Measurements from ENCODE around the gene FNDC3B. TPM values are rescaled to one million over a fixed set of nuclear protein-coding genes. Genes with fewer than 3 reads are reported as not detected.

Gene FNDC3B
- total and polyA plus RNA-seq, 10 donors = 3.1 to 149 (median 103) TPM

DNA sequence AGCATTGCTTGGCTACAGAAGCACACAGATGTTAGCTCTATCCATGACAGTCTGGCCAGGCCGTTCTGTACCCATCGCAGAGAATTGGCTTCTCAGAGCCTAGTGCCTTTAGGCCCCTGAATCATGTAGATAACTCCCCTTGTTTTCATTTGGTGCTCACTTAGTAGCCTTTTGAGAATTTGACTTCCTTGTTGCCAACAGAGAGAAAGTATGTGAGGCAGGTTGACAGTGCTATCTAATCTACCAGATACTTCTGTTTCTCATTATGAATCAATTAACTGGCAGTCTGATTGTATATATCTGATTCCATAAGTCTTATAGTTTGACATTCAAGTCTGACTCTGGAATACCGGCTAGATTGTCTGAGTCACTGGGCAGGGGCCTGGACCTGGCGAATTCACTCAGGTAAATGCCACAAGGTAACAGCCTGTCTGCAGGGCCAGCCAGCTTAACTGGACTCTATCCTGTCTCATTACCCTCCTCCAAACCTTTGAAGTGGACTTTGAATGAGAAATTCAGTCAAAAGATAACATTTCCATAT, 248.6 kb downstream of the FNDC3B start:
- no peak for DNase-seq
- Histone ChIP-seq H3K36me3 (peaks cover 0 to 46% (median 7%) of the 10 kb centered on the region in 6 donors), H3K27ac (peak overlapping the region in 1 of 8 donors; percentile 3), H3K4me1 (peaks cover 0 to 36% (median 18%) of the 10 kb centered on the region in 6 donors), H3K4me3 (no peak overlapping the region), H3K27me3 (replicated peaks in 1 of 7) (no peaks in the 10 kb centered on the region), H3K9me3 (no peaks in the 10 kb centered on the region)
- intact Hi-C loops (cut with DNase I; ENCODE audit: low total_unique reads) = no loop called here
- TF ChIP-seq, protein P1, sequence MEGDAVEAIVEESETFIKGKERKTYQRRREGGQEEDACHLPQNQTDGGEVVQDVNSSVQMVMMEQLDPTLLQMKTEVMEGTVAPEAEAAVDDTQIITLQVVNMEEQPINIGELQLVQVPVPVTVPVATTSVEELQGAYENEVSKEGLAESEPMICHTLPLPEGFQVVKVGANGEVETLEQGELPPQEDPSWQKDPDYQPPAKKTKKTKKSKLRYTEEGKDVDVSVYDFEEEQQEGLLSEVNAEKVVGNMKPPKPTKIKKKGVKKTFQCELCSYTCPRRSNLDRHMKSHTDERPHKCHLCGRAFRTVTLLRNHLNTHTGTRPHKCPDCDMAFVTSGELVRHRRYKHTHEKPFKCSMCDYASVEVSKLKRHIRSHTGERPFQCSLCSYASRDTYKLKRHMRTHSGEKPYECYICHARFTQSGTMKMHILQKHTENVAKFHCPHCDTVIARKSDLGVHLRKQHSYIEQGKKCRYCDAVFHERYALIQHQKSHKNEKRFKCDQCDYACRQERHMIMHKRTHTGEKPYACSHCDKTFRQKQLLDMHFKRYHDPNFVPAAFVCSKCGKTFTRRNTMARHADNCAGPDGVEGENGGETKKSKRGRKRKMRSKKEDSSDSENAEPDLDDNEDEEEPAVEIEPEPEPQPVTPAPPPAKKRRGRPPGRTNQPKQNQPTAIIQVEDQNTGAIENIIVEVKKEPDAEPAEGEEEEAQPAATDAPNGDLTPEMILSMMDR (IDR thresholded peaks at IDR 0.05 in 8 of 11, conservative IDR thresholded peaks at IDR 0.05 in 3 of 11) = no peak
- no peak for TF ChIP-seq POLR2AphosphoS5 (IDR thresholded peaks at IDR 0.05)
- 86 to 99% (median 94%) methylated on average over 4 of the region's 4 CpGs for WGBS, 5 donors

DNA sequence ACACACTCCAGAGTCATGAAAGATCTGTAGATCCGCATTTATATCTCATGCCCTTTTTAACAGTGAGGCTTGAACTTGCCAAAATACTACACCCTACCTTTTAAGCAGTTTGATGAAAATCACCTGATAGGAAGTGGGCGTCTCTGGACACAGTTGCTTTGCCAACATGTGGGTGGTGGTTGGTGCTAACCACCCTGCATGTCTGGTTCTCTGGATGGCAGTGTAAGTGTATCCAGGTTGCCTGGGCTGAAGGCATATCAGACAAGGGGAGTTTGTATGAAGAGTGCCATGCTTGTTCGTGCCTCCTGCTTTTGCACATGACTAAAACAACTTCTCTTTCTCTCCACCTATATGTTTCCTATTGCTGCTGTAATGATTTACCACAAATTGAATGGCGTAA, 249.3 kb downstream of the FNDC3B start:
- H3K4me1 ChIP-seq = peaks cover 0 to 30% (median 15%) of the 10 kb centered on the region in 6 donors
- no peak for DNase-seq
- peaks cover 0 to 3% (median 0%) of the 10 kb centered on the region in 8 donors for H3K9me3 ChIP-seq
- TF ChIP-seq, protein P1 (IDR thresholded peaks at IDR 0.05 in 8 of 11, conservative IDR thresholded peaks at IDR 0.05 in 3 of 11) = no peak
- TF ChIP-seq POLR2A (IDR thresholded peaks at IDR 0.05) (no peak), POLR2AphosphoS5 (IDR thresholded peaks at IDR 0.05) (no peak)
- H3K36me3 ChIP-seq = peaks cover 0 to 48% (median 7%) of the 10 kb centered on the region in 6 donors
- intact Hi-C loops (cut with DNase I; ENCODE audit: low total_unique reads) = no loop called here
- H3K27ac ChIP-seq = peak overlapping the region in 3 of 8 donors; percentile 17 to 58 (median 21)
- 75 to 89% (median 82%) methylated on average over 4 of the region's 4 CpGs for WGBS, 5 donors
- H3K27me3 ChIP-seq (replicated peaks in 1 of 7) = no peaks in the 10 kb centered on the region
- H3K4me3 ChIP-seq = no peak overlapping the region

DNA sequence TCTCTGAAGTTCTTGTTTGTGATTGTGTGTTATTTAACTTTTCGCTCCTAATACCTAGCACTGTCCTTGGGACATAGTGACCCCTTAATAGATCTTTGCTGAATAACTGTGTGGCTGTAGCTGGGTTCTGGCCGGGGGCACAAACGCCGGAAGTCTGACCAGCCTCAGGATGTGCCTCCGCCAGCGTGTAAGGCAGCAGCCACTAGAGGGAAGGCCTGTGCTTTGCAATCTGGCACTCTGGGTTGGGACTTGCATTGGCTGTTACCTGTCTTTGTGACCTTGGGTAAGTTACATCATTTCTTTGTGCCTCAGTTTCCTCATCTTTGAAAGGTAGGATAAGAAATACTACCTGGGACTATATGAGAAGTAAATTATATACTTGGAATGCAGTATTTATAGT, 250.2 kb downstream of the FNDC3B start:
- intact Hi-C loops (cut with DNase I; ENCODE audit: low total_unique reads) = no loop called here
- peak; percentile 78 for DNase-seq
- Histone ChIP-seq H3K4me3 (peak overlapping the region in 1 of 8 donors; percentile 20), H3K27me3 (replicated peaks in 1 of 7) (no peaks in the 10 kb centered on the region), H3K36me3 (peaks cover 0 to 53% (median 7%) of the 10 kb centered on the region in 6 donors), H3K4me1 (peaks cover 0 to 25% (median 10%) of the 10 kb centered on the region in 6 donors), H3K9me3 (peaks cover 0 to 12% (median 0%) of the 10 kb centered on the region in 8 donors), H3K27ac (peak overlapping the region in 5 of 8 donors; percentile 11 to 66 (median 48))
- 49 to 73% (median 53%) methylated on average over 6 of the region's 6 CpGs for WGBS, 5 donors
- TF ChIP-seq POLR2A (IDR thresholded peaks at IDR 0.05) (no peak), POLR2AphosphoS5 (IDR thresholded peaks at IDR 0.05) (peak in 2 of 3 donors; percentile 27 to 53)
- TF ChIP-seq, protein P1 (IDR thresholded peaks at IDR 0.05 in 8 of 11, conservative IDR thresholded peaks at IDR 0.05 in 3 of 11) = peak in 9 of 11 experiments; percentile 11 to 60 (median 41)

DNA sequence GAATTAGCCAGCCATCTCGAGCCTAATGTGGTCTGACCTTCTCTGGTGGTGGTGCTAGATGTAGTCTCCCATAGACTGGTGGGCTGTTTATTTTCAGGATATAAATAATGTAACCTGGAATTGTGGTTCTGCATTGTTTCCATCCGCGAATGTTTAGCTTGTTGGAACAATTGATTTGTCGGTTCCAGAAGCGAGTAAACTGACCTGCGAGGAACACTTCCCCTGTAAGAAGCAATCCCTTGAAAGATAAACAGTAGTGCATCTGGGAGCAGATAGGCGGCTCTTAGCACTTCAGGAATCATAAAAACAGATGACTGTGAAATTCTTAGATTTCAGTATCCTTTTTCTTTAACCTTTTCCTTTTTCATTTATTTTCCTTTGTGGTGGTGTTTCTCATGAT, 251.1 kb downstream of the FNDC3B start:
- H3K36me3 ChIP-seq = peaks cover 0 to 55% (median 7%) of the 10 kb centered on the region in 6 donors
- peak overlapping the region in 4 of 8 donors; percentile 17 to 66 (median 53) for H3K27ac ChIP-seq
- WGBS, 5 donors = 86 to 94% (median 90%) methylated on average over 7 of the region's 7 CpGs
- intact Hi-C loops (cut with DNase I; ENCODE audit: low total_unique reads) = no loop called here
- H3K9me3 ChIP-seq = peaks cover 0 to 12% (median 0%) of the 10 kb centered on the region in 8 donors
- no peak for TF ChIP-seq POLR2AphosphoS5 (IDR thresholded peaks at IDR 0.05)
- H3K27me3 ChIP-seq (replicated peaks in 1 of 7) = no peaks in the 10 kb centered on the region
- no peak for DNase-seq
- no peak overlapping the region for H3K4me3 ChIP-seq
- H3K4me1 ChIP-seq = peaks cover 0 to 25% (median 10%) of the 10 kb centered on the region in 6 donors
